Measurements from ENCODE around the gene WDR27.

The WDR27 gene

DNA sequence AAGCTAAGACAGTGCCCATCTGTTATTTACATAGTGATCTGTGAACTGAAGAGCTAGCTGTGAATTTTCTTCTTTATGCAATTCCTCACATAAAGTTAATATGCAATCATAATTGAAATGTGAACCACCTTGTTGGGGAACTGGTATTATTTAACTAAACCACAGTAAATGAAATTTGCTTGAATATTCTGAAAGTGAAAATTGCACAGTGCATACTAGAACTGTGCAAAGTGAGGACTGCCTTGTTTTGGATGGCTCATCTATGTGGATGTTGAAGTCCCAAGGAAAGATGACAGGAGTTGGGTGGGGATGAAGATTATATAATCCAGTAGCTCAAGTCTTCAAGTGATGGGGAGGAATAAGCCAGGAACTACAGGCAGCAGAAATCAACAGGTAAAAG, 28.1 kb upstream of the WDR27 start:
- H3K4me3 ChIP-seq (ENCODE audit: low read depth, low read length) = no peak overlapping the region
- TF ChIP-seq, protein P1, sequence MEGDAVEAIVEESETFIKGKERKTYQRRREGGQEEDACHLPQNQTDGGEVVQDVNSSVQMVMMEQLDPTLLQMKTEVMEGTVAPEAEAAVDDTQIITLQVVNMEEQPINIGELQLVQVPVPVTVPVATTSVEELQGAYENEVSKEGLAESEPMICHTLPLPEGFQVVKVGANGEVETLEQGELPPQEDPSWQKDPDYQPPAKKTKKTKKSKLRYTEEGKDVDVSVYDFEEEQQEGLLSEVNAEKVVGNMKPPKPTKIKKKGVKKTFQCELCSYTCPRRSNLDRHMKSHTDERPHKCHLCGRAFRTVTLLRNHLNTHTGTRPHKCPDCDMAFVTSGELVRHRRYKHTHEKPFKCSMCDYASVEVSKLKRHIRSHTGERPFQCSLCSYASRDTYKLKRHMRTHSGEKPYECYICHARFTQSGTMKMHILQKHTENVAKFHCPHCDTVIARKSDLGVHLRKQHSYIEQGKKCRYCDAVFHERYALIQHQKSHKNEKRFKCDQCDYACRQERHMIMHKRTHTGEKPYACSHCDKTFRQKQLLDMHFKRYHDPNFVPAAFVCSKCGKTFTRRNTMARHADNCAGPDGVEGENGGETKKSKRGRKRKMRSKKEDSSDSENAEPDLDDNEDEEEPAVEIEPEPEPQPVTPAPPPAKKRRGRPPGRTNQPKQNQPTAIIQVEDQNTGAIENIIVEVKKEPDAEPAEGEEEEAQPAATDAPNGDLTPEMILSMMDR (IDR thresholded peaks at IDR 0.05; ENCODE audit: control insufficient read depth, extremely low read depth, insufficient read depth) = no peak
- DNase-seq (ENCODE audit: low read depth) = no peak

DNA sequence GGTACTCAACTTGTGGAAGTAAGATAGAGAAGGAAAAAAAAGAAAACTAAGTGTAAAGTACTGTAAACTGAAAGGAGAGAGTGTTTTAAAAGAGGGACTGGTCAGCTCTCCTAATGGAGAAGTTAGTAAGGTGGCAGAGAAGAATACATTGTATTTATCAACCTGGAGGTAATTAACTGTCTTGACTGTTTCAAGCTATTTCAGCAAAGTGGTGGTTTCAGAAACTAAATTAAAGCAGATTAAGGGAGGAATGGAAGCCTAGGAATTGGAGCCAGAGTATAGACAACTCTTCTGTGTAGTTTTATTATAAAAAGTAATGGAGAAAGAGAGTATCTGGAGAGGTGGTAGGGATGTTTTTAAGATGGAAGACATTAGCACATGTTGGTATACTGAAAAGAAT, 25.1 kb upstream of the WDR27 start:
- no peak overlapping the region for H3K4me3 ChIP-seq (ENCODE audit: low read depth, low read length)
- DNase-seq (ENCODE audit: low read depth) = no peak
- TF ChIP-seq, protein P1 (IDR thresholded peaks at IDR 0.05; ENCODE audit: control insufficient read depth, extremely low read depth, insufficient read depth) = no peak

DNA sequence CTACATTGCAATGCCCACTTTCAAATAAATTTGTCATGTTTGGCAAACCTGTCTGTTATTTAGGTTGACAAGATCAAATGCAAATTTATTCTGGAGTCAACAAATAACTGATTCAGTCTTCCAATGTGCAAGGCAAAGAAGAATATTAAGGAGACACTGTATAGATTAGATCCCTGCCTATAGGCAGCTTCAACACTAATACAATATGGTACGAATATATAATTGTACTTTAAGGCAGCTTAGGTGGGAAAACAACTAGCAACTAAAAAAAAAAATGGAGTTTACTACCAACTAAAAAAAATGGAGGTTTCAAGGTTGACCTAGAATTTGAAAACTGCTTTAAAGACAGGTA, 24.2 kb upstream of the WDR27 start:
- TF ChIP-seq, protein P1 (IDR thresholded peaks at IDR 0.05; ENCODE audit: control insufficient read depth, extremely low read depth, insufficient read depth) = no peak
- no peak for DNase-seq (ENCODE audit: low read depth)
- no peak overlapping the region for H3K4me3 ChIP-seq (ENCODE audit: low read depth, low read length)

DNA sequence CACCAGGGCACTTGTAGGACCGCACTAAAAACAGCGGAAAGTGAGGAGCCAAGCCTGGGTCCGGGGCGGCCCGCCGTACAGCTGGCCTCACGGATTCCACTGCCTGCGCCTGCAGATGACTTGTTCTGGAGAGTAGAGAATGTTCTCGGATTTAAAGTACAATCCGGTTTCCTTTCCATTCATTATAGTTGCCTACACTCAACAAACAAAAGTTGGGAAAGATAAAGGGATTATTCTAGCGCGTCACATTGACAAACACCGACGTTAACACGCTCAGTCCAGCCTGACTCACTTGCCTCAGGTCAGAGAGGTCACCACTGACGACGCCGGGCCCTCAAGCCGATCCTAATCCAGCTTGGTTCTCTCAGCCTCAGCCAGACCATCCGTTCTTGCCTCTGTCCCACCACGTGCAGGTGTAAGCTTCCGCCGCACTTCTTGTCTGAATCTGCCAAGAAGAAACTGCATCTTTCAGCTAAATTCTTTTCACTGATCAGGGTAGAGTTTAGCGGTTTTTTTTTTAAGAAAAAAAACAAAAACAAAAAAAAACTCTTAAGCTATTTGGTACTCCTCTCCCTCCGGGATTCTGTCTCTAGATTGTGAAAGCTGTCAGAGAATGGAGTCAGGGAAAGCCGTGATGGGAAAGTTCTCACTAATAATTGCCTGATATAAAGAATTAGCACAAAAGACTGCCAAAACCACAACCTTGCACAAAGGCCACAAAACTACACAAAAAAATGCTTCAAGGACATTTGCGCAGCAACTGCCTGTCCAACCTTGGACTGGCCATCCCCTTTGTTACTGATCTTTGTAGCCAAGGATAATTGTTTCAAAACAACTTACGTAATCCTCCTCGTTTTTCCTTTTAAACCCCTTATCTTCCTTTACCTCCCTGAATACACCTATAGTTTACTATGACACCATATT, 23.6 kb upstream of the WDR27 start:
- no peak for DNase-seq (ENCODE audit: low read depth)
- H3K4me3 ChIP-seq (ENCODE audit: low read depth, low read length) = peak overlapping the region; percentile 15; the same call in 1 of the 2 replicates
- TF ChIP-seq, protein P1 (IDR thresholded peaks at IDR 0.05; ENCODE audit: control insufficient read depth, extremely low read depth, insufficient read depth) = no peak

DNA sequence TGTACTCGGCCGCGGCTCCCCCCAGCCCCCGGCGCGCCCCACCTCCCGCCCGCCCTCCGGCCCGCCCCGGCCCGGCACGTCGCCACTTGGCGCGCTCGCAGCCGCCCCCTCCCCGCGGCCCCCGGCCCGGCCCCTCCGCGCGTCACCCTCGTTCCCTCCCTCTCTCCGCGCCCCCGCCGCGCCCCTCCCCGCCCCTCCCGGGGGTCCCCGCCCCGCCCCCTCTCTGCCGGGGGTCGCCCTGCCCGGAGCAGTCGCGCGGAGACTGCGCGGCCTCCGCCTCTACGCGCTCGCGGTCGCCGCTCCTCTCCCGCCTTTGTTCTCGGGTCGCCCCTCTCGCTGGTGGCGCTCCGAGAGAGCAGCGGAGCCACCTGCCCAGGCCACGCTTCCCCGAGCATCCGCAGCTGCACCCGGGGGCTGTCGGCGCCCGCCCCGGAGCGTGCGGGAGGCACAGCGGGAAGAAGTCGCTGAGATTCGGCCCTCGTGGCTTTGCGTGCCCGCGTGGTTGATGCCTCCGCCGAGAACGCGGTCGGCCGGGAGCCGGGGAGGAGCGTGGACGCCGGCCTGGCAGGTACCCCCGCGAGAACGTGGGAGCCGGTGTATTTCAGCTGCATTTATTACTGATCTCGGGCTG, 22.8 kb upstream of the WDR27 start, which contains the start of gene PHF10:
Gene PHF10 (minus strand): TSS at position 7 of the 631 bp plus-strand sequence. CDS start 569 bp downstream, outside the sequence.
- TF ChIP-seq, protein P1 (IDR thresholded peaks at IDR 0.05; ENCODE audit: control insufficient read depth, extremely low read depth, insufficient read depth) = no peak
- H3K4me3 ChIP-seq (ENCODE audit: low read depth, low read length) = peak within 1 kb of the TSS; percentile 78
- DNase-seq (ENCODE audit: low read depth) = no peak

DNA sequence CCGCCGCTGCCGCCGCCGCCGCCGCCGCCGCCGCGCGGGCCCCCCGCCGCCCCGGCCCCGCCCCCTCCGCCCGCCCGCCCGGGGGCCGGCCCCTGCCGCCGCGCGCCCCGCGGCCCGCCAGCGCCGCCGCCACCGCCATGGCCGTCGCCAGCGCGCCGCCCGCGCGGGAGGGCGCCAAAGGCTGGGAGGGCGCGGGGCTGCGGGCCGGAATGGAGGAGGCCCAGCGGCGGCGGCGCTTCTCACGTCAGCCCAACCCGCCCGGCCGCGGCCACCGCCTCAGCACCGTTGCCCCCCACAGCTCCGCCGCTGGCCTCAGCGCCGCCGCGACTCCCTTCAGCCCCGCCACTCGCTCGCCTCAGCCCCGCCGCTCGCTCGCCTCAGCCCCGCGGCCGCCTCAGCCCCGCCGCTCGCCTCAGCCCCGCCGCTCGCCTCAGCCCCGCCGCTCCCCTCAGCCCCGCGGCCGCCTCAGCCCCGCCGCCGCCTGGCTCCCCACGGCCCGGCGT, 22.2 kb upstream of the WDR27 start:
- TF ChIP-seq, protein P1 (IDR thresholded peaks at IDR 0.05; ENCODE audit: control insufficient read depth, extremely low read depth, insufficient read depth) = no peak
- H3K4me3 ChIP-seq (ENCODE audit: low read depth, low read length) = peak overlapping the region; percentile 35; the same call in 1 of the 2 replicates
- DNase-seq (ENCODE audit: low read depth) = no peak
